ENCODE measurements around the gene DVL1. TPM values are rescaled to one million over a fixed set of nuclear protein-coding genes. Genes with fewer than 3 reads are reported as not detected.

Gene DVL1
- total RNA-seq, 4 donors from 2014 or later: 26.2 to 80.3 (median 39.5) TPM

DNA sequence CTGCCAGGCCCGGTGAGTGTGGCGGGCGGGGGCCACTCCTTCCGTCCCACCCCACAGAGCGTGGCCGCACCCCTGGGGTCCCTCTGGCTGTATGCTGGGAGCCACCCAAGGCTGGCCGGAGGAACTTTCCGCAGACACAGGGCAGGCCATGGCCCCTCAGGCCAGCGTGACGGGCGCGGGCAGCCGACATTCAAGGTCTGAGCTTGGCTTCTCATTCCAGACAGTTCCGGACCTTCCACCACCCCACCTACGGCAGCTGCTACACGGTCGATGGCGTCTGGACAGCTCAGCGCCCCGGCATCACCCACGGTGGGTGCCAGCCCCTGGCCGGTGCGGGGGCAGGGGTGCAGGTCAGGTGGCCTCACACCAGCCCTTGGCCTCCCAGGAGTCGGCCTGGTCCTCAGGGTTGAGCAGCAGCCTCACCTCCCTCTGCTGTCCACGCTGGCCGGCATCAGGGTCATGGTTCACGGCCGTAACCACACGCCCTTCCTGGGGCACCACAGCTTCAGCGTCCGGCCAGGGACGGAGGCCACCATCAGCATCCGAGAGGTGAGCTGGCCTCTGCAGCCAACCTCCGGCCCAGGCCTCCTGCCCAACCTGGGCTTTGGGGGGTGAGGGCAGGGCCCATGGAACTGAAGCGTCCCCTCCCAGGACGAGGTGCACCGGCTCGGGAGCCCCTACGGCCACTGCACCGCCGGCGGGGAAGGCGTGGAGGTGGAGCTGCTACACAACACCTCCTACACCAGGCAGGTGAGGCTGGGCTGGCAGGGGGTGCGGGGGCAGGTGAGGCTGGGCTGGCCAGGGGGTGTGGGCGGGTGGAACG lies 61.7 kb downstream of the DVL1 start:
- TF ChIP-seq, protein P1, sequence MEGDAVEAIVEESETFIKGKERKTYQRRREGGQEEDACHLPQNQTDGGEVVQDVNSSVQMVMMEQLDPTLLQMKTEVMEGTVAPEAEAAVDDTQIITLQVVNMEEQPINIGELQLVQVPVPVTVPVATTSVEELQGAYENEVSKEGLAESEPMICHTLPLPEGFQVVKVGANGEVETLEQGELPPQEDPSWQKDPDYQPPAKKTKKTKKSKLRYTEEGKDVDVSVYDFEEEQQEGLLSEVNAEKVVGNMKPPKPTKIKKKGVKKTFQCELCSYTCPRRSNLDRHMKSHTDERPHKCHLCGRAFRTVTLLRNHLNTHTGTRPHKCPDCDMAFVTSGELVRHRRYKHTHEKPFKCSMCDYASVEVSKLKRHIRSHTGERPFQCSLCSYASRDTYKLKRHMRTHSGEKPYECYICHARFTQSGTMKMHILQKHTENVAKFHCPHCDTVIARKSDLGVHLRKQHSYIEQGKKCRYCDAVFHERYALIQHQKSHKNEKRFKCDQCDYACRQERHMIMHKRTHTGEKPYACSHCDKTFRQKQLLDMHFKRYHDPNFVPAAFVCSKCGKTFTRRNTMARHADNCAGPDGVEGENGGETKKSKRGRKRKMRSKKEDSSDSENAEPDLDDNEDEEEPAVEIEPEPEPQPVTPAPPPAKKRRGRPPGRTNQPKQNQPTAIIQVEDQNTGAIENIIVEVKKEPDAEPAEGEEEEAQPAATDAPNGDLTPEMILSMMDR (IDR thresholded peaks at IDR 0.05; ENCODE audit: low read depth): no peak

DNA sequence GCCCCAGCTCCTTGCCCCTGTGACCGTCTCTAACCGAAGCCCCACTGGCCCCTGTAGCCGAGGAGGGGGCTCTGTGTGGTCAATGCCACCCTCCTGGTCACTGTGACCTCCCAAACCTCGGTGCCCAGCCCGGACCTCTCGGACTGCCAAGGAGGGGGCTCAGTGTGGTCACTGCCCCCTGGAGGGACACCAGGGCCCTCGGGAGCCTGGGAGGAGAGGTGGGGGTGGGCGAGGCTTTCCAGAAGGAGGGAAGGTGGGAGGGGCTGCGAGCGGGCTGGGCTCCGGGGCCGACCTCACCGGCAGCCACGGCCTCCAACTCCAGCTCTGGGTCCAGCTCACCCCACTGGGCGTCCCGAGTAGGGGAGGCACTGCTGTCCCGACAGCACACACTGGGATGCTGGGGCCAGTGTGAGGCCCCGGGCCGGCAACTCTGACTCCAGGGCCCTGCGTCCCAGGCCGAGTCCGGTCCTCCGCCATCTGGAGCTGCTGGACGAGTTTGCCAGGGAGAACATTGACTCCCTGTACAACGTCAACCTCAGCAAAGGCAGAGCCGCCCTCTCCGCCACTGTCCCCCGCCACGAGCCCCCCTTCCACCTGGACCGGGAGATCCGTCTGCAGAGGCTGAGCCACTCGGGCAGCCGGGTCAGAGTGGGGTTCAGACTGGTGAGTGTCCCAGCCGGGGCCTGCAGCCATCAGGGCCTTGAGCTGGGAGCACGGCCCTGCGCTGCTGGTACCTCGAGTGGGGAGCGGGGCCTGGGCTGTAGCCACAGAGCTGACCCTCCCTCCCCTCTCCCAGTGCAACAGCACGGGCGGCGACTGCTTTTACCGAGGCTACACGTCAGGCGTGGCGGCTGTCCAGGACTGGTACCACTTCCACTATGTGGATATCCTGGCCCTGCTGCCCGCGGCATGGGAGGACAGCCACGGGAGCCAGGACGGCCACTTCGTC lies 62.6 kb downstream of the DVL1 start:
- TF ChIP-seq, protein P1 (IDR thresholded peaks at IDR 0.05; ENCODE audit: low read depth): no peak

DNA sequence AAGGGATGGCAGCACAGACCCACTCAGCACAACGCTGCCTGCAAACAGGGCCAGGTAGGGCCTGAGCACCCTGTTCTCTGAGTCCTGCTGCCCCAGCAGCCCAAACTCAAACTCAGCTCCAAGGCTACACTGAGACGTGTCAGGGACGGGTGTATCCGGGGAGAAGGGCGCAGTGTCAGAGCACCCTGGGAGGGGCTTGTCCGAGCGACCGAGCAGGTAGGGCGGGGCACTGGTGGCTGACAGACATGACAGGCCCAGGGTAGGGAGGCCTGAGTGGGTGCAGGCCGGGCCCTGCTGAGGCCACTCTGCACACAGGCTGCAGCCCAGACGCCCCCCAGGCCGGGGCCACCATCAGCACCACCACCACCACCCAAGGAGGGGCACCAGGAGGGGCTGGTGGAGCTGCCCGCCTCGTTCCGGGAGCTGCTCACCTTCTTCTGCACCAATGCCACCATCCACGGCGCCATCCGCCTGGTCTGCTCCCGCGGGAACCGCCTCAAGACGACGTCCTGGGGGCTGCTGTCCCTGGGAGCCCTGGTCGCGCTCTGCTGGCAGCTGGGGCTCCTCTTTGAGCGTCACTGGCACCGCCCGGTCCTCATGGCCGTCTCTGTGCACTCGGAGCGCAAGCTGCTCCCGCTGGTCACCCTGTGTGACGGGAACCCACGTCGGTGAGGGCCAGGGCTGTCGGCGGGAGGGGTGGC lies 63.5 kb downstream of the DVL1 start:
- TF ChIP-seq, protein P1 (IDR thresholded peaks at IDR 0.05; ENCODE audit: low read depth): no peak

Small RNAs within 50 kb of the gene (small RNA-seq; reads per million reads assigned to genes)
- gene MIR6726: not detected

Other genes with a start within 250 kb of the DVL1 start
- 10 to 100 TPM in 1 of 4 donors, 1 to 10 TPM in 3; 3.7 to 14.7 (median 7.2) TPM for gene C1orf159, start 233.3 kb downstream of the DVL1 start, total RNA-seq
- under 1 TPM in 1 of 4 donors, not detected in 3; 0.19 TPM for gene TTLL10, start 175.5 kb downstream of the DVL1 start, total RNA-seq
- gene TNFRSF18, start 142.8 kb downstream of the DVL1 start, total RNA-seq: 1 to 10 TPM in 1 of 4 donors, under 1 TPM in 1, not detected in 2; 0.44 to 2.6 TPM
- 1 to 10 TPM in 2 of 4 donors, under 1 TPM in 1, not detected in 1; 0.68 to 4.7 (median 1.6) TPM for gene TNFRSF4, start 135.3 kb downstream of the DVL1 start, total RNA-seq
- gene SDF4, start 117.4 kb downstream of the DVL1 start, total RNA-seq: 100 to 1,000 TPM in 2 of 4 donors, 10 to 100 TPM in 2; 42.6 to 143 (median 87.8) TPM
- 10 to 100 TPM in 1 of 4 donors, 1 to 10 TPM in 3; 7.2 to 13.9 (median 7.8) TPM for gene B3GALT6, start 117.2 kb downstream of the DVL1 start, total RNA-seq
- gene C1QTNF12, start 102.7 kb downstream of the DVL1 start, total RNA-seq: 1 to 10 TPM in 3 of 4 donors, not detected in 1; 1.1 to 2.3 (median 1.4) TPM
- 10 to 100 TPM; 20.1 to 35.4 (median 33.5) TPM for gene UBE2J2, start 75.6 kb downstream of the DVL1 start, total RNA-seq
- 1 to 10 TPM in 3 of 4 donors, under 1 TPM in 1; 0.82 to 4.1 (median 1.5) TPM for gene SCNN1D, start 69.0 kb downstream of the DVL1 start, total RNA-seq
- gene ACAP3, start 41.5 kb downstream of the DVL1 start, total RNA-seq: 10 to 100 TPM; 13.4 to 43.3 (median 18.8) TPM
- 10 to 100 TPM in 3 of 4 donors, 1 to 10 TPM in 1; 7.2 to 12.9 (median 10.9) TPM for gene PUSL1, start 40.8 kb downstream of the DVL1 start, total RNA-seq
- 100 to 1,000 TPM in 1 of 4 donors, 10 to 100 TPM in 3; 50.5 to 122 (median 60.6) TPM for gene INTS11, start 24.8 kb downstream of the DVL1 start, total RNA-seq
- 10 to 100 TPM in 1 of 4 donors, 1 to 10 TPM in 3; 4.9 to 33.0 (median 9.4) TPM for gene CPTP, start 24.6 kb downstream of the DVL1 start, total RNA-seq
- gene TAS1R3, start 18.1 kb downstream of the DVL1 start, total RNA-seq: under 1 TPM in 2 of 4 donors, not detected in 2; 0.22 to 0.75 TPM
- 100 to 1,000 TPM in 3 of 4 donors, 10 to 100 TPM in 1; 48.8 to 226 (median 163) TPM for gene MXRA8, start 9.1 kb upstream of the DVL1 start, total RNA-seq
- 100 to 1,000 TPM in 1 of 4 donors, 10 to 100 TPM in 3; 53.6 to 153 (median 83.5) TPM for gene AURKAIP1, start 25.8 kb upstream of the DVL1 start, total RNA-seq
- 100 to 1,000 TPM; 146 to 268 (median 194) TPM for gene CCNL2, start 49.9 kb upstream of the DVL1 start, total RNA-seq
- gene MRPL20, start 57.9 kb upstream of the DVL1 start, total RNA-seq: 100 to 1,000 TPM in 3 of 4 donors, 10 to 100 TPM in 1; 87.9 to 222 (median 116) TPM
- gene ANKRD65, start 71.9 kb upstream of the DVL1 start, total RNA-seq: 10 to 100 TPM in 2 of 4 donors, 1 to 10 TPM in 2; 4.1 to 15.4 (median 8.7) TPM
- gene VWA1, start 86.3 kb upstream of the DVL1 start, total RNA-seq: 10 to 100 TPM in 2 of 4 donors, 1 to 10 TPM in 2; 6.0 to 21.3 (median 10.3) TPM
- under 1 TPM in 1 of 4 donors, not detected in 3; 0.19 TPM for gene ATAD3C, start 100.3 kb upstream of the DVL1 start, total RNA-seq
- gene ATAD3B, start 122.3 kb upstream of the DVL1 start, total RNA-seq: 10 to 100 TPM in 2 of 4 donors, 1 to 10 TPM in 2; 5.4 to 23.6 (median 11.2) TPM
- 10 to 100 TPM in 3 of 4 donors, 1 to 10 TPM in 1; 9.3 to 22.6 (median 12.9) TPM for gene ATAD3A, start 162.7 kb upstream of the DVL1 start, total RNA-seq
- 1 to 10 TPM in 3 of 4 donors, not detected in 1; 1.3 to 5.1 (median 3.2) TPM for gene TMEM240, start 191.2 kb upstream of the DVL1 start, total RNA-seq
- 100 to 1,000 TPM in 2 of 4 donors, 10 to 100 TPM in 2; 76.0 to 138 (median 110) TPM for gene SSU72, start 225.4 kb upstream of the DVL1 start, total RNA-seq